Esophagus muscularis mucosa (tissue), 4 donors: ENCODE measurements around the gene PSG6. TPM values are rescaled to one million over a fixed set of nuclear protein-coding genes. Genes with fewer than 3 reads are reported as not detected.
"Not testable (repeated sequence)": the region's sequence is repeated elsewhere in the genome, so short reads cannot be mapped to it uniquely, and the experiment has no call there.

Source experiments
- DNase-seq: peaks from one replicate; pipeline ENCODE4 v3.0.0-alpha.2; 2017; ENCODE audit errors: extremely low spot score
- H3K27ac ChIP-seq, 4 donors: fragments of 200-600 bp; sonication (generic); replicated peaks in 1 of 4; 1 replicate in 3 of 4; 2 replicates in 1 of 4; pipeline ENCODE4 v1.5.1; 2016 to 2019; ENCODE audit warnings: mild to moderate bottlenecking in 1 of 4
- H3K27me3 ChIP-seq, 4 donors: fragments of 200-600 bp; sonication (generic); one replicate each; pipeline versions ENCODE4 v1.5.1 to v1.6.0; 2016 to 2019
- H3K36me3 ChIP-seq, 4 donors: fragments of 200-600 bp; sonication (generic); one replicate each; pipeline ENCODE4 v1.5.1; 2016 to 2019
- H3K4me1 ChIP-seq, 4 donors: fragments of 200-600 bp; sonication (generic); one replicate each; pipeline ENCODE4 v1.5.1; 2016 to 2019
- H3K4me3 ChIP-seq, 4 donors: fragments of 200-600 bp; sonication (generic); 1 replicate in 2 of 4; 2 replicates in 2 of 4; pipeline ENCODE4 v1.5.1; 2016 to 2019; ENCODE audit warnings: mild to moderate bottlenecking in 4 of 4, moderate library complexity in 1 of 4
- H3K9me3 ChIP-seq, 4 donors: fragments of 200-600 bp; sonication (generic); 1 replicate in 3 of 4; 2 replicates in 1 of 4; pipeline ENCODE4 v1.5.1; 2016 to 2019
- EP300 ChIP-seq: sonication (generic); formaldehyde crosslinking; IDR thresholded peaks from one replicate; pipeline ENCODE4 v1.6.1; 2017; ENCODE audit warnings: antibody characterized with exemption
- POLR2A ChIP-seq: fragments of 450-650 bp; IDR thresholded peaks from one replicate; pipeline ENCODE4 v1.6.1; 2017; ENCODE audit warnings: antibody characterized with exemption, moderate library complexity, mild to moderate bottlenecking, low read depth
- POLR2AphosphoS5 ChIP-seq, 2 donors: sonication (generic); formaldehyde crosslinking; IDR thresholded peaks; one replicate each; pipeline ENCODE4 v1.6.1; 2017; ENCODE audit warnings: antibody characterized with exemption in 2 of 2
- WGBS: methylation state at CpG from one replicate; pipeline ENCODE4 v1.1.5; 2018; 5-methylcytosine and 5-hydroxymethylcytosine counted together
- intact Hi-C: fragments of 100-400 bp; cut with DNase I; formaldehyde crosslinking; loops from one replicate; pipeline ENCODE4 v1.15.1; 2023
- total RNA-seq, 4 donors: library from RNA; depleted of rRNA; stranded (reverse); fragments of >200 nt; gene quantifications; one replicate each; pipeline versions ENCODE4 v1.1.0 to v1.2.1, GENCODE V29; 2016
- TF ChIP-seq, protein P1 (sequence below), 3 experiments: fragments of 200-600 bp in 2 of 3; fragments of 450-650 bp in 1 of 3; sonication (generic) in 2 of 3; IDR thresholded peaks; one replicate each; pipeline ENCODE4 v1.5.1; 2017 to 2019; ENCODE audit warnings: antibody characterized with exemption in 3 of 3, mild to moderate bottlenecking in 2 of 3, moderate library complexity in 1 of 3

PSG6 gene
- total RNA-seq, 4 donors from 2014 or later: not detected

DNA sequence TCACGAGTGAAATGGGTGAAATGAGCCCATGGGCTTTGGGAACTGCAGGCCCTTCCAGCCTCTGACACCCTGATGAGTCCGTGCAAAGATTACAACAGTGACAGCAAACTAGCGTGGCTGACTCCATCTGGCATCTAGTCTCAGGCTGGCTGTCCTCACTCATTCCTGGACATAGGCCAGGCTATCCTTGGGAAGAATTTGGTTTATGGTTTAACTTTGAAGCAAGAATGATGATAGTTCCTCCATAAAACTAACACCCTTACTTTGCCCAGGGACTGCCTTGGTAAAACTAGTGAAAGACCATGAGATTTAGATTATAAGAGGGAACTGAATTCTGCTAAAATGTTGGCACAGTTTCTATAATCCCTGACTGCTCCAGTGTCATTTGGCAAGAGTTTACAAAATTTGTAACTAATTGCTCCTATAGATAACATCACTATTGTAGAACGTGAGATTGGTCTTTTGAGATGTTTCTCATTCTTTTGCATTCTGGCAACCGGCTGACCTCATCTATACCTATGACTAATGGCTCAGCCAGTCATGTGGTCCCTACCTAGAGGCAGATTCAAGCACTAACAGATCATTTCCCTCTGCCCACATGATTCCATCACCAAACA lies 14.9 kb upstream of the PSG6 start:
- H3K4me1 ChIP-seq, H3K4me3 ChIP-seq, H3K9me3 ChIP-seq, H3K27ac ChIP-seq, H3K36me3 ChIP-seq, DNase-seq, intact Hi-C loops, H3K27me3 ChIP-seq: not testable (repeated sequence)
- WGBS: 42% methylated on average over 5 of the region's 5 CpGs

DNA sequence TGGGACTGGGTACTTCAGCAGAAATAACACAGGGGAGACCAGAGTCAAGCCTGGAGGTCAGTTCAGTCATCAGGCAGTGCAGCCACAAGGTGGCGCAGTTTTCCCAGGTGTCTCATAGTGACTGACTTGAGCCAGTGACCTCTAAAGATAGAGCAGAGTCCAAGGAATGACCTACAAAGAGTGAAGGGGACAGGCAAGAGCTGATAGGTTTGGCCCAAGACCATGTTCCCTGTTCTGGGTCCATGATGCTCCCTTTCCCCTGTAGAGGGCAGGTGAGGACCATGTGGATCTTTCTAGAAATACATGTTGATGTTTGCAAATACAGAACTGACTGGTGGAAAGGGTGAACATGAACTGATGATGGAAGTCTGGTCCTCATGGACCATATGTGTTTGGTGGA lies 12.5 kb upstream of the PSG6 start:
- TF ChIP-seq, protein P1, sequence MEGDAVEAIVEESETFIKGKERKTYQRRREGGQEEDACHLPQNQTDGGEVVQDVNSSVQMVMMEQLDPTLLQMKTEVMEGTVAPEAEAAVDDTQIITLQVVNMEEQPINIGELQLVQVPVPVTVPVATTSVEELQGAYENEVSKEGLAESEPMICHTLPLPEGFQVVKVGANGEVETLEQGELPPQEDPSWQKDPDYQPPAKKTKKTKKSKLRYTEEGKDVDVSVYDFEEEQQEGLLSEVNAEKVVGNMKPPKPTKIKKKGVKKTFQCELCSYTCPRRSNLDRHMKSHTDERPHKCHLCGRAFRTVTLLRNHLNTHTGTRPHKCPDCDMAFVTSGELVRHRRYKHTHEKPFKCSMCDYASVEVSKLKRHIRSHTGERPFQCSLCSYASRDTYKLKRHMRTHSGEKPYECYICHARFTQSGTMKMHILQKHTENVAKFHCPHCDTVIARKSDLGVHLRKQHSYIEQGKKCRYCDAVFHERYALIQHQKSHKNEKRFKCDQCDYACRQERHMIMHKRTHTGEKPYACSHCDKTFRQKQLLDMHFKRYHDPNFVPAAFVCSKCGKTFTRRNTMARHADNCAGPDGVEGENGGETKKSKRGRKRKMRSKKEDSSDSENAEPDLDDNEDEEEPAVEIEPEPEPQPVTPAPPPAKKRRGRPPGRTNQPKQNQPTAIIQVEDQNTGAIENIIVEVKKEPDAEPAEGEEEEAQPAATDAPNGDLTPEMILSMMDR (IDR thresholded peaks at IDR 0.05): peak in 1 of 3 experiments; percentile 18
- DNase-seq, H3K4me3 ChIP-seq, H3K4me1 ChIP-seq, H3K36me3 ChIP-seq, H3K27me3 ChIP-seq, intact Hi-C loops, H3K9me3 ChIP-seq, H3K27ac ChIP-seq: not testable (repeated sequence)
- 0% methylated on average over 1 of the region's 1 CpG for WGBS

GRCh38 chr19:42928896-42929295 lies 11.2 kb upstream of the PSG6 start:
- intact Hi-C loops: no loop called here
- no peaks in the 10 kb centered on the region for H3K9me3 ChIP-seq
- peak; percentile 70 for DNase-seq
- H3K36me3 ChIP-seq: no peaks in the 10 kb centered on the region
- TF ChIP-seq EP300 (no peak), POLR2A (no peak), POLR2AphosphoS5 (IDR thresholded peaks at IDR 0.05) (no peak)
- TF ChIP-seq, protein P1 (IDR thresholded peaks at IDR 0.05): no peak
- H3K4me1 ChIP-seq: peaks cover 0 to 7% (median 0%) of the 10 kb centered on the region in 4 donors
- WGBS: 85% methylated on average over 3 of the region's 3 CpGs
- no peak overlapping the region for H3K27ac ChIP-seq
- no peak overlapping the region for H3K4me3 ChIP-seq
- peaks cover 0 to 10% (median 0%) of the 10 kb centered on the region in 4 donors for H3K27me3 ChIP-seq

DNA sequence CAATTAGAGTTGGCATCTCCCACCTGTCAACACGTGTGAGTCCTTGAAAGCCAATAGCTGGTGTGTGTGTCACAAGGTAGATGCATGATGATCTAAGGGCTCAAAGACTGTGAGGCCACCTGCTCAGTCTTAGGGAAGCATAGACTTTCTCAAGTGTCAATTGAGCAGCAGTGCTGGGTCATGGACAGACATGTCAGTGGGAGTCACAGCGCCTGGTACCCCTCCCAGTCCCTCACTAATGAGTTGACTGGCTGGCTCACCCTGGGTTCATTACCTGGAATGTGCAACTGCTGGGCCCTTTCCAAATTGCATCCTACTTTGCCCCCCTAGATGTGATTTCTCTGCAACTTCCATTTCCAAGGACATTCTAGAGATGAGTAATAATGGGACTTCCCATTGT lies 9.1 kb upstream of the PSG6 start:
- Histone ChIP-seq H3K4me3 (no peak overlapping the region), H3K36me3 (no peaks in the 10 kb centered on the region), H3K27me3 (peaks cover 0 to 13% (median 0%) of the 10 kb centered on the region in 4 donors), H3K4me1 (no peaks in the 10 kb centered on the region), H3K9me3 (no peaks in the 10 kb centered on the region), H3K27ac (no peak overlapping the region)
- no peak for DNase-seq
- intact Hi-C loops: no loop called here
- no peak for TF ChIP-seq EP300
- TF ChIP-seq POLR2A: no peak
- TF ChIP-seq, protein P1 (IDR thresholded peaks at IDR 0.05): no peak
- 57% methylated on average over 2 of the region's 2 CpGs for WGBS

DNA sequence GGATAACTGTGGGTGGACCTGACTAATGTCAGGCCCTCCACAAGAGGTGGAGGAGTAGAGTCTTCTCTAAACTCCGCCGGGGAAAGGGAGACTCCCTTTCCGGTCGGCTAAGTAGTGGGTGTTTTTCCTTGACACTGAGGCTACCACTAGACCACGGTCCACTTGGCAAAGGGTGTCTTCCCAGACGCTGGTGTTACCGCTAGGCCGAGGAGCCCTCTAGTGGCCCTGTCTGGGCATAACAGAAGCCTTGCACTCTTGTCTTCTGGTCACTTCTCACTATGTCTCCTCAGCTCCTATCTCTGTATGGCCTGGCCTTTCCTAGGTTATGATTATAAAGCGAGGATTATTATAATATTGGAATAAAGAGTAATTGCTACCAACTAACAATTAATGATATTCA lies 5.4 kb upstream of the PSG6 start:
- H3K9me3 ChIP-seq, DNase-seq, intact Hi-C loops, H3K4me3 ChIP-seq, H3K36me3 ChIP-seq, H3K4me1 ChIP-seq, H3K27ac ChIP-seq: not testable (repeated sequence)
- TF ChIP-seq, protein P1 (IDR thresholded peaks at IDR 0.05): peak in 2 of 3 experiments; percentile 15 to 53
- WGBS: 46% methylated on average over 8 of the region's 9 CpGs
- H3K27me3 ChIP-seq: peaks cover 0 to 13% (median 0%) of the 10 kb centered on the region in 4 donors

- H3K36me3 ChIP-seq, DNase-seq, H3K4me3 ChIP-seq, H3K27me3 ChIP-seq, H3K4me1 ChIP-seq, H3K27ac ChIP-seq, intact Hi-C loops, H3K9me3 ChIP-seq: not testable (repeated sequence)
Observed at GRCh38 chr19:42920971-42921370, 3.3 kb upstream of the PSG6 start.
